K562 (cell line): ENCODE results near the gene GZMM. TPM values are rescaled to one million over a fixed set of nuclear protein-coding genes. Genes with fewer than 3 reads are reported as not detected.

Experiments used
- CCAR2 ChIP-seq: fragments of 200-400 bp; formaldehyde crosslinking; IDR thresholded peaks from 2 replicates; pipeline ENCODE4 v1.6.1; 2017; ENCODE audit warnings: mild to moderate bottlenecking, low read depth, low read length
- CREB5 ChIP-seq: fragments of 250-450 bp; sonication (Bioruptor Pico); IDR thresholded peaks from 2 replicates; pipeline ENCODE4 v1.5.0; 2020; ENCODE audit warnings: mild to moderate bottlenecking
- FOXM1 ChIP-seq, 2 experiments: fragments of 450-650 bp in 1 of 2; sonication (generic) in 1 of 2; formaldehyde crosslinking in 1 of 2; IDR thresholded peaks; 2 replicates each; pipeline versions ENCODE4 v1.6.1 to v1.9.0; 2017 to 2022; ENCODE audit warnings: low read depth in 2 of 2, mild to moderate bottlenecking in 2 of 2, missing genetic modification reagents in 1 of 2, moderate library complexity in 1 of 2
- GATAD2A ChIP-seq: fragments of 450-650 bp; IDR thresholded peaks from 2 replicates; pipeline ENCODE4 v1.6.1; 2017
- LCOR ChIP-seq: sonication (generic); formaldehyde crosslinking; IDR thresholded peaks from 2 replicates; pipeline ENCODE4 v1.8.0; 2022; ENCODE audit warnings: mild to moderate bottlenecking, missing genetic modification reagents
- MITF ChIP-seq: IDR thresholded peaks from 2 replicates; pipeline ENCODE4 v1.6.1; 2014; ENCODE audit warnings: antibody characterized with exemption
- NR2F6 ChIP-seq: fragments of 450-650 bp; formaldehyde crosslinking; IDR thresholded peaks from 2 replicates; pipeline ENCODE4 v1.4.0; 2020; ENCODE audit warnings: mild to moderate bottlenecking
- PHF21A ChIP-seq: fragments of 450-650 bp; IDR thresholded peaks from 2 replicates; pipeline ENCODE4 v1.6.1; 2017; ENCODE audit warnings: low read depth, borderline replicate concordance
- ZNF76 ChIP-seq: fragments of 250-450 bp; sonication (Bioruptor Pico); IDR thresholded peaks from 2 replicates; pipeline ENCODE4 v1.4.0; 2020; ENCODE audit warnings: mild to moderate bottlenecking, moderate library complexity, borderline replicate concordance
- ZNF830 ChIP-seq: fragments of 250-450 bp; sonication (Bioruptor Pico); IDR thresholded peaks from 2 replicates; pipeline ENCODE4 v1.5.0; 2021; ENCODE audit warnings: mild to moderate bottlenecking
- polyA plus RNA-seq, 8 experiments: library from polyadenylated mRNA; depleted of rRNA in 4 of 8; stranded (reverse) in 5 of 8; unstranded in 3 of 8; fragments of >200 nt; fragmentation: Nextera tagmentation in 2 of 8; fragmentation: Illumina TruSeq in 1 of 8; extraction: Ambion mirVana in 2 of 8; extraction: Trizol in 1 of 8; gene quantifications; 2 replicates each; pipeline versions ENCODE4 v1.2.1 to v1.2.3, GENCODE V29; 2011 to 2014; ENCODE audit warnings: inconsistent platforms in 1 of 8, missing spikeins in 1 of 8
- total RNA-seq, 7 experiments: library from RNA; depleted of rRNA in 6 of 7; stranded (reverse); fragments of >200 nt in 6 of 7; fragmentation: Illumina TruSeq in 2 of 7; extraction: Trizol in 2 of 7; gene quantifications; 2 replicates each; pipeline versions ENCODE4 v1.2.1 to v1.2.3, GENCODE V29; 2011 to 2021; ENCODE audit warnings: low replicate concordance in 1 of 7
- TF ChIP-seq, protein P1 (sequence below): fragments of 450-650 bp; conservative IDR thresholded peaks from 2 replicates; pipeline ENCODE4 v1.6.1; 2016; ENCODE audit warnings: missing genetic modification characterization, low read depth, mild to moderate bottlenecking, missing compliant biosample characterization, moderate library complexity
- TF ChIP-seq, protein P2 (sequence below): fragments of 200-600 bp; sonication (generic); IDR thresholded peaks from one replicate; pipeline ENCODE4 v1.6.1; 2012; ENCODE audit warnings: mild to moderate bottlenecking, low read depth, low read length, inconsistent platforms

Gene GZMM
- total and polyA plus RNA-seq, 9 of the 15 experiments (the other 6 are each of a cell fraction or from before 2014, with no cell fraction given) = 0.08 to 2.6 (median 0.70) TPM; not detected in 2

GRCh38 chr19:584240-585001, 40.6 kb downstream of the GZMM start (continued):
- TF ChIP-seq MITF = no peak
- TF ChIP-seq FOXM1 (IDR thresholded peaks at IDR 0.05; ENCODE audit: low read depth) = no peak
- no peak for TF ChIP-seq FOXM1 (CRISPR knock-in tag; IDR thresholded peaks at IDR 0.05; ENCODE audit: low read depth)
- no peak for TF ChIP-seq NR2F6 (CRISPR knock-in tag)
- no peak for TF ChIP-seq CREB5 (CRISPR knock-in tag)
- TF ChIP-seq, protein P1, sequence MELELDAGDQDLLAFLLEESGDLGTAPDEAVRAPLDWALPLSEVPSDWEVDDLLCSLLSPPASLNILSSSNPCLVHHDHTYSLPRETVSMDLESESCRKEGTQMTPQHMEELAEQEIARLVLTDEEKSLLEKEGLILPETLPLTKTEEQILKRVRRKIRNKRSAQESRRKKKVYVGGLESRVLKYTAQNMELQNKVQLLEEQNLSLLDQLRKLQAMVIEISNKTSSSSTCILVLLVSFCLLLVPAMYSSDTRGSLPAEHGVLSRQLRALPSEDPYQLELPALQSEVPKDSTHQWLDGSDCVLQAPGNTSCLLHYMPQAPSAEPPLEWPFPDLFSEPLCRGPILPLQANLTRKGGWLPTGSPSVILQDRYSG = no peak
- TF ChIP-seq LCOR (CRISPR knock-in tag) = no peak
- no peak for TF ChIP-seq ZNF76 (CRISPR knock-in tag)
- TF ChIP-seq PHF21A = no peak
- peak; percentile 65; the same call in 1 of the 2 replicates for TF ChIP-seq ZNF830 (CRISPR knock-in tag)
- no peak for TF ChIP-seq CCAR2
- 0 out of 2 replicates have a peak, but pooled peaks have one; percentile 50 for TF ChIP-seq GATAD2A
- TF ChIP-seq, protein P2, sequence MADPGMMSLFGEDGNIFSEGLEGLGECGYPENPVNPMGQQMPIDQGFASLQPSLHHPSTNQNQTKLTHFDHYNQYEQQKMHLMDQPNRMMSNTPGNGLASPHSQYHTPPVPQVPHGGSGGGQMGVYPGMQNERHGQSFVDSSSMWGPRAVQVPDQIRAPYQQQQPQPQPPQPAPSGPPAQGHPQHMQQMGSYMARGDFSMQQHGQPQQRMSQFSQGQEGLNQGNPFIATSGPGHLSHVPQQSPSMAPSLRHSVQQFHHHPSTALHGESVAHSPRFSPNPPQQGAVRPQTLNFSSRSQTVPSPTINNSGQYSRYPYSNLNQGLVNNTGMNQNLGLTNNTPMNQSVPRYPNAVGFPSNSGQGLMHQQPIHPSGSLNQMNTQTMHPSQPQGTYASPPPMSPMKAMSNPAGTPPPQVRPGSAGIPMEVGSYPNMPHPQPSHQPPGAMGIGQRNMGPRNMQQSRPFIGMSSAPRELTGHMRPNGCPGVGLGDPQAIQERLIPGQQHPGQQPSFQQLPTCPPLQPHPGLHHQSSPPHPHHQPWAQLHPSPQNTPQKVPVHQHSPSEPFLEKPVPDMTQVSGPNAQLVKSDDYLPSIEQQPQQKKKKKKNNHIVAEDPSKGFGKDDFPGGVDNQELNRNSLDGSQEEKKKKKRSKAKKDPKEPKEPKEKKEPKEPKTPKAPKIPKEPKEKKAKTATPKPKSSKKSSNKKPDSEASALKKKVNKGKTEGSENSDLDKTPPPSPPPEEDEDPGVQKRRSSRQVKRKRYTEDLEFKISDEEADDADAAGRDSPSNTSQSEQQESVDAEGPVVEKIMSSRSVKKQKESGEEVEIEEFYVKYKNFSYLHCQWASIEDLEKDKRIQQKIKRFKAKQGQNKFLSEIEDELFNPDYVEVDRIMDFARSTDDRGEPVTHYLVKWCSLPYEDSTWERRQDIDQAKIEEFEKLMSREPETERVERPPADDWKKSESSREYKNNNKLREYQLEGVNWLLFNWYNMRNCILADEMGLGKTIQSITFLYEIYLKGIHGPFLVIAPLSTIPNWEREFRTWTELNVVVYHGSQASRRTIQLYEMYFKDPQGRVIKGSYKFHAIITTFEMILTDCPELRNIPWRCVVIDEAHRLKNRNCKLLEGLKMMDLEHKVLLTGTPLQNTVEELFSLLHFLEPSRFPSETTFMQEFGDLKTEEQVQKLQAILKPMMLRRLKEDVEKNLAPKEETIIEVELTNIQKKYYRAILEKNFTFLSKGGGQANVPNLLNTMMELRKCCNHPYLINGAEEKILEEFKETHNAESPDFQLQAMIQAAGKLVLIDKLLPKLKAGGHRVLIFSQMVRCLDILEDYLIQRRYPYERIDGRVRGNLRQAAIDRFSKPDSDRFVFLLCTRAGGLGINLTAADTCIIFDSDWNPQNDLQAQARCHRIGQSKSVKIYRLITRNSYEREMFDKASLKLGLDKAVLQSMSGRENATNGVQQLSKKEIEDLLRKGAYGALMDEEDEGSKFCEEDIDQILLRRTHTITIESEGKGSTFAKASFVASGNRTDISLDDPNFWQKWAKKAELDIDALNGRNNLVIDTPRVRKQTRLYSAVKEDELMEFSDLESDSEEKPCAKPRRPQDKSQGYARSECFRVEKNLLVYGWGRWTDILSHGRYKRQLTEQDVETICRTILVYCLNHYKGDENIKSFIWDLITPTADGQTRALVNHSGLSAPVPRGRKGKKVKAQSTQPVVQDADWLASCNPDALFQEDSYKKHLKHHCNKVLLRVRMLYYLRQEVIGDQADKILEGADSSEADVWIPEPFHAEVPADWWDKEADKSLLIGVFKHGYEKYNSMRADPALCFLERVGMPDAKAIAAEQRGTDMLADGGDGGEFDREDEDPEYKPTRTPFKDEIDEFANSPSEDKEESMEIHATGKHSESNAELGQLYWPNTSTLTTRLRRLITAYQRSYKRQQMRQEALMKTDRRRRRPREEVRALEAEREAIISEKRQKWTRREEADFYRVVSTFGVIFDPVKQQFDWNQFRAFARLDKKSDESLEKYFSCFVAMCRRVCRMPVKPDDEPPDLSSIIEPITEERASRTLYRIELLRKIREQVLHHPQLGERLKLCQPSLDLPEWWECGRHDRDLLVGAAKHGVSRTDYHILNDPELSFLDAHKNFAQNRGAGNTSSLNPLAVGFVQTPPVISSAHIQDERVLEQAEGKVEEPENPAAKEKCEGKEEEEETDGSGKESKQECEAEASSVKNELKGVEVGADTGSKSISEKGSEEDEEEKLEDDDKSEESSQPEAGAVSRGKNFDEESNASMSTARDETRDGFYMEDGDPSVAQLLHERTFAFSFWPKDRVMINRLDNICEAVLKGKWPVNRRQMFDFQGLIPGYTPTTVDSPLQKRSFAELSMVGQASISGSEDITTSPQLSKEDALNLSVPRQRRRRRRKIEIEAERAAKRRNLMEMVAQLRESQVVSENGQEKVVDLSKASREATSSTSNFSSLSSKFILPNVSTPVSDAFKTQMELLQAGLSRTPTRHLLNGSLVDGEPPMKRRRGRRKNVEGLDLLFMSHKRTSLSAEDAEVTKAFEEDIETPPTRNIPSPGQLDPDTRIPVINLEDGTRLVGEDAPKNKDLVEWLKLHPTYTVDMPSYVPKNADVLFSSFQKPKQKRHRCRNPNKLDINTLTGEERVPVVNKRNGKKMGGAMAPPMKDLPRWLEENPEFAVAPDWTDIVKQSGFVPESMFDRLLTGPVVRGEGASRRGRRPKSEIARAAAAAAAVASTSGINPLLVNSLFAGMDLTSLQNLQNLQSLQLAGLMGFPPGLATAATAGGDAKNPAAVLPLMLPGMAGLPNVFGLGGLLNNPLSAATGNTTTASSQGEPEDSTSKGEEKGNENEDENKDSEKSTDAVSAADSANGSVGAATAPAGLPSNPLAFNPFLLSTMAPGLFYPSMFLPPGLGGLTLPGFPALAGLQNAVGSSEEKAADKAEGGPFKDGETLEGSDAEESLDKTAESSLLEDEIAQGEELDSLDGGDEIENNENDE = no peak
